GM19438 (cell line): Measurements from ENCODE around the gene NAA40.

Experiments used
- ATAC-seq: cut with Tn5 transposase; IDR thresholded peaks from one replicate; pipeline ENCODE4 v1.9.1; 2021; ENCODE audit warnings: low read depth; ENCODE audit not compliant: unreplicated experiment

NAA40 gene

DNA sequence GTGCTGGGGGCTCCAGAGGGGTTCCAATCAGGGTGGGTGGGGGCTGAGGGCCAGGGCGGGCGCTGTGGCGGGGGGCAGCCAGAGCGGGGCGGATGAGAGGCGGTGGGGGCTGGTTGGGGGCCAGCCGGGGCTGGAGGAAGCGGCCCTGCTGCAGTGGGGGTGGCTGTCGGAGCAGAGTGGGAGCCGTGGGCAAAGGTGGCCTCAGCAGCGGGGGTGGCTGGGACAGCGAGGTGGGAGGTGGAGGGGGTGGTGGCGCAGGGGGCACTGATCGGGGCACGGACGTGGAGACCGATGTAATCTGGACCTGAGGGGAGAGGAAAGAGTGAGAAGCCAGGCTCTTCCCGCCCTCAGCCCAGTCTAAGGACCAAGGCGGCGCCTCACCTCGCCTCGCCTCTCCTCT lies 26.9 kb upstream of the NAA40 start:
- ATAC-seq, result no peak

DNA sequence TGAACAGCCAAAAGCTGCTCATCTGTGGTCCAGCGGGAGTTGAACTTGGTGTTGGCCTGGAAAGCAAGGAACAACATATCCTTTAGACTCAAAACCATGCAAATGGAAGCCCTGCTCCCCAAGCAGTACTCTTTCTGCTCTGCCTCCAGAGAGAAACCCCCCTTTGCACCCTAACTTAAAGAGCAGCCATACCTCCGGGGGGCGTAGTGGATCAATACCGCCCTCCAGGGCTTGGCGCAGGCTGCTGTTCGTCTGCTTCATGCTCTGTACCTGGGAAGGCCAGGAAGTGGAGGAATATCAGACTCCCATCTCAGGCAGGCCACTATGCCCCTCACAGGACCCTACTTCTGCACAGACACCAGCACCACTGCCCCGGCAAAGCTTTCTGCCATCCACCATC lies 26.1 kb upstream of the NAA40 start:
- no peak for ATAC-seq

DNA sequence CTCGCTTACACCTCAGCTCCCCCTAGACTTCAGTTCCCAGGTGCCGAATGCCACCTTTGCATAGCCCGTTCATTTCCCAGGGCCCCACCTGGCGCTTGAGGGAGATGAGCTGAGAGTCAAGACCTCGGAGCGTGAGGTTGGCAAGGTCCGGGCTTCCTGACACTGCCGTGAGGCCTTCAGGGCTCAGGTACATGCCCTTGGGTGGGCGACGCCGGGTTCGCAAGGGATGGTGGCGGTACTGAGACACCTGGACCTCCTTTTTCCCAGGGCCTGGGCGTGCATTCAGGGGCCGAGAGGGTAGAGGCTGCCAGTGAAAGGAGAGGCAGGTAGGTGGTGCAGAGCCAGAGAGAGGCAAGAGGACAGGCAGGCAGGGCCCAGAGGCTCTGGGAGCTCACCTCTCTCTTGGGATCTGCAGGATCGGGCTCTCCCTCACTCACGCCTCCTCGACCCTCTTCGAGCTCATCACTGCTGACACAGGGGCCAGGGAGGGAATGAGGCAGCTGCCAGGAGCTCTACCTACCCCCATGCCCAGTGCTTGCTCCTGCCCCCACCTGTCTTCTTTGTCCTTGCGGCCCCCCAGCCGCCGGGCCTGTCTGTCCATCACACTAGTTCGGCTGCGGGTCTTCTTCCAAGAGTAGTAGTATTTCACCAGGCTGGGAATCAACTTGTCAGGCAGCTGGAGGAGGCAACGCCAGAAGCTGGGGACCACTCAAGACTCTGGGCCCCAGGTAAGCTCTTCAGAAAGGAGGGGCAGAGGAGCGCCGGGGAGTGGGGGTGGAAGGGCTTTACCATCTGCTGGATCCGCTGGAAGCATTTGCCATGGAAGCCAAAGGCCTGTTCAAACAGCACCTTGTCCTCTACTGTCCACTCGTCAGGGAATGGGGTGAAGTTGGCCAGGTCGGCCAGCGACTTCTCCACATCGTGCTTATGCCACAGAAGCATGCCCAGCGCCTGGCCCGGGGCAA lies 24.7 kb upstream of the NAA40 start:
- ATAC-seq, result no peak

DNA sequence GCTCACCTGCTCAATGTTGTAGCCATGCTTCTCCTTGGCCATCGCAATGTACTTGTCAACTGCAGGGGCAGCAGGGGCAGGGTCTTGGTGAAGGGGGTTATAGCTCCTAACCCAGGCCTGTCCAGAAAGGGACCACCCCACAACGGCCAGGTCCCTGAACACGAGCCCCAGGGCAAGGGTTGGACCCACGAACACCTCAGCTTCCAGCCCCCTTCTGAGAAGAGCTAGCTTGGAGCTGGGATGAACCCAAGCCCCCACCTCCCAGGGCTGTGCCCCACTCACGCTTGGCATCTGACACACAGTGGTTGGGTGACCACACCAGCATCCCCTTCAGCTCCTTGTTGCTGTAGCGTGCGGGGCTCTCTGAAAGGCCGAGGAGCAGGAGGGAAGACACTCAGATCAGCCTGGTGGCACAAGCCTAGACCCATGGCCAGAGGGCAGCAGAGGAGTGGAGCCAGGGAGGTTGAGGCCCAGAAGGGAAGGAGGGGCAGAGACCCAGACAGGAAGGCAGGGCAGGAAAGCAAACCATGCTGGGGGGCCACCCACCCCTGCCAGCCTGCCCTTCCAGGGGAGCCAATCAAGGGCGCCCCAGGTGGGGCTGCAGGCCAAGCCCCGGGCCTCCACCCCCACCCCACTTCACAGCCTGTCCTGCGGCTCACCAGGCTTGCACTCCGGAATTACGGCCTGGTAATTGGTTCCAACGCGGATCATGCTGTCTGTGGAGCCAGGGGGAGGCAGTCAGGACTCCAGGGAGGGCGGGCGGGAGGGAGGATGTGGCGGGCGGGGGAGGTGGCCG lies 23.7 kb upstream of the NAA40 start:
- no peak for ATAC-seq

DNA sequence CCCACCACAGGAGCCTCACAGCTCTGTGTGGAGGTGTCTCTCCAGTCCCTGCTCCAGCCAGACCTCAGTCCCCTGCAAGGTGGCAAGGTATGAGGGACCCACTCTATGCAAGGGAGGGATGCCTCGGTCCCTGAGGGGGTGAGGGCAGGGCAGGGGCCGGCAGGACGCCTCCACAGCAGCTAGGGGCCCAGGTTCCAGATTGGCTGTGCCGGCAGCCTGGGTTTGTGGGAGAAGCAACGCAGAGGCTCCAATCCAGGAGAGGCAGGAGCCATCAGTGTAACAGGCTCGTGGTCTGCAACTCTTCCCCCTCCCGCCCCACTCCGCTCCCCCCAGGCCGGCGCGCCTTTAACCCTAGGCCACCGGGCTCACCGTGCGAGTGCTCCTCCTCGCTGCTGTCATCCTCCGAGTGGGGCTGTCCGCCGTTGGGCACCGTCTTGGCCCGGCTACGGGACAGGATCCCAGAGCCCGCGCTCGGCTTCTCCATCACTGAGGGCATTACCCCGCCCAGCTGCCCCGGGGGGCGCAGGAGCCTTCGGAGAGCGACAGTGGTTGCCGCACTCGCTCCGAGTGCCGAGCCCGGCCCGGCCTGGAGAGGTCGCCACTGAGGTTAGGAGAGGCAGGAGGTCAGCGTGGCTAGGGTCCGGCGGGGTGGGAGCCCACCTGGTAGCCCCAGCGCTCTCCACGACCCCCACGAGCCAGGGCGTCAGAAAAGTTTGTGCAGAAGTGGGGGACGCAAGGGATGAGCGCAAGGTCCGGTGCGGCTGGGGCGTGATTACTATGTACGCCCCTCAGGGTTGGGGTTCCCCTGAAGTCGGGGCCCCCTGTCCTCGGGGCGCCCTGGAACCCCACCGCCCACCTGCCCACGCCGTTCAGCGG lies 22.6 kb upstream of the NAA40 start:
- no peak for ATAC-seq

DNA sequence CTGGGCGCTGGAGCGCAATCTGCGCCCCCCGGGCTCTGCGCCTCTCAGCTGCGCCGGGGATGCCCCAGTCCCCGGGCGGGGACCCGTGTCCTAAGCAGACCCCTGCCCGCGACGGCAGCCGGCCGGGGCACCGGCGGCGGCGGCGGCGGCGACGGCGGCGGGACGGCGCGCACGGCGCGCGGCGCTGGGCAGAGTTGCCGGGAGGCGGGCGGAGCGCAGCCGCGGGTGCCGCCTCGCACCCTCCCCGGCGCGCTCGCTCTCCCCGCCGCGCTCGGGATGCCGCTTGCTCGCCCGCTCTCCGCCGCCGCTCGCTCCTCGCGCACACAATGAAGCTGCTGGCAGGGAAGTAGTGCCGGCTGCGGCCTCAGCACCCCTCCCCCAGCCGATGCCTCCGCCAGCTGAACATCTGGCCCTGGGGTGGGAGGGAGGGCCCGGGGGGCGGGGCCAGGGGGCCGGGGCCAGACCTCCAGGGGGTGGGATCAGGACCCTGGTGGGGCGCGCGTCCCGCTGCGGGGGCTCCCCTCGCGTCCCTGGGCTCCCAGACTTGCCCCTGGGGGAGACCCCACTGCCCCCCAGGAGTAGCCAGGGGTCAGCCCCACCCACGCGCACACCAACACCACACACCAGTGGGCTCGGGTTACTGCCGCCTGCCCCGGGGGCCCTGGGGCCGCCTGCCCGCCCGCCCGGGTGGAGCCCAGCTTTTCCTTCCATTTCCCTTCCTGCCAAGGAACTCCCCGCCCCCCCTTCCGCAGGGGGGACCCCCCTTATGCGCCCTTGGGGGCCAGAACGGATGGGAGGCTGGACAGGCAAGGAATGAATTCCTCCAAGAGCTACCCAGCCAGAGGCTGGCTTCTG lies 21.7 kb upstream of the NAA40 start, which contains the start of gene RCOR2:
Gene RCOR2, minus strand, starts transcription at position 328 of the 855 bp plus-strand sequence. CDS start 708 bp downstream, outside the sequence.
- no peak for ATAC-seq

DNA sequence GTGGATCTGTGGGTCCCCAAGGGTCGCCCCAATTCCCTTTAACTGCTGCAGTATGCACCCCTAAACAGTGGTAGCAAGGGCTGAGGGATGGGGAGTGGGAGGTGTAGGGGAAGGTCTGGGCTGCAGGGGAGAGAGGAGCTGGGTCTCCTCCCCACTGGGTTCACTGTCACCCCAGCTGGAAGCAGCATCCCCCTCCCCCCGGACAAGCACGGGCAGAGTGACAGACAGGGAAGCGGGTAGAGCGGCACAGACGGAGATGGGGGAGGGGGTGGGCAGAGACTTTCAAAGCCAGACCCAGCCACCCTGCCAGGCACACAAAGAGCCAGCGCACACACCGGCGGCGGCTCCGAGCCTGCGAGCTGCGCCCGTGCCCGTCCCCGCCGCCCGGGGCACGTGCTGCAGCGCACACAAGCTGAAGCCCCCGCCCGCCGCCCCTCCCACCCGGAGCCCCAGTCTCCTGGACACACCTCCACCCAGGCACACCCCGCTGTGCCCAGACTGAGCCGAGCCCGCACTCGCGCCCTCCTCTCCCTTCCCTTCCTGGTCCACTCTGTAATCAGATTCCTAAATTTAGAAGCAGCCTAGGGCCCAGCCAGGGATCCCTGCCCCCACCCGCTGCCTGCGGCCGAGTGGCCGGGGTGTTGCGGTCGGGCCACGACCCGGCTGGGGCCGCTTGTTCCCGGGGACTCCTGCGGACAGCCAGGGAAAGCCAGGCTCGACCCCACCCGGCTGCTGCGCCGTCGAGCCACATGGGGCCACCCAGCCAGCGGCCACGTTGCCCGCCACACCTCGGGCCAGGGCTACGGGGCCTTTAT lies 20.9 kb upstream of the NAA40 start:
- no peak for ATAC-seq

DNA sequence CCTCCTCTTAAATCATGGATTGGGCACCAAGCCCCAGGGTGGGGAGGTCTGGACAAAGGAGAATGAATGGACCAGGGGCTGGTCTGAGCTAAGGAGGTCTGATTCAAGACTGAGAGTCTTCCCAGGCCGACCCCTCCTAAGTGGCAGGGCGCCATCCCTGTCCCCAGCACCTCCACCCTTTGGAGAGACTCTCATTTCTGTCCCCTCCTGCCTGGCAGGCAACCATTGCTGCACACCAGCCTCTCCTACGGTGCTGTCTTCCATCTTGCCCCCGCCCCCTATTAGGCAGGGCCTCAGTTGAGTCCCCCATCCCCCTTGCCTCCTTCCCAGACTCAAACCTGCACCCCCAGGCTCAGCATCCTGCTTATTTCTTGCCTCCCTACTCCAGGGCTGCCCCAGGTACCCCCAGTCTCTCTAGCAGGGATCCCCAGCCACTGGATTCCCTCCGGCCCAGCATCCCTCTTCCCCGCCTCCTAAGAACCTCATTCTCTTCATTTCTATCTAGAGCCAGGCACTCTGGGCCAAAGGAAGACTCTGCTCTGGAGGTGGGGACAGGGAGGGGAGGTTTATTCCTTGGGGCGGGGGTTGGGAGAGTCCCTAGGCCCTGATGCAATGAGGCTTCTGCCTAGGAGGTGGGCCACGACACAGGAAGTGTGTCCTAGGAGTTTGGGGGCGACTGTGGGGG lies 20.2 kb upstream of the NAA40 start:
- no peak for ATAC-seq

DNA sequence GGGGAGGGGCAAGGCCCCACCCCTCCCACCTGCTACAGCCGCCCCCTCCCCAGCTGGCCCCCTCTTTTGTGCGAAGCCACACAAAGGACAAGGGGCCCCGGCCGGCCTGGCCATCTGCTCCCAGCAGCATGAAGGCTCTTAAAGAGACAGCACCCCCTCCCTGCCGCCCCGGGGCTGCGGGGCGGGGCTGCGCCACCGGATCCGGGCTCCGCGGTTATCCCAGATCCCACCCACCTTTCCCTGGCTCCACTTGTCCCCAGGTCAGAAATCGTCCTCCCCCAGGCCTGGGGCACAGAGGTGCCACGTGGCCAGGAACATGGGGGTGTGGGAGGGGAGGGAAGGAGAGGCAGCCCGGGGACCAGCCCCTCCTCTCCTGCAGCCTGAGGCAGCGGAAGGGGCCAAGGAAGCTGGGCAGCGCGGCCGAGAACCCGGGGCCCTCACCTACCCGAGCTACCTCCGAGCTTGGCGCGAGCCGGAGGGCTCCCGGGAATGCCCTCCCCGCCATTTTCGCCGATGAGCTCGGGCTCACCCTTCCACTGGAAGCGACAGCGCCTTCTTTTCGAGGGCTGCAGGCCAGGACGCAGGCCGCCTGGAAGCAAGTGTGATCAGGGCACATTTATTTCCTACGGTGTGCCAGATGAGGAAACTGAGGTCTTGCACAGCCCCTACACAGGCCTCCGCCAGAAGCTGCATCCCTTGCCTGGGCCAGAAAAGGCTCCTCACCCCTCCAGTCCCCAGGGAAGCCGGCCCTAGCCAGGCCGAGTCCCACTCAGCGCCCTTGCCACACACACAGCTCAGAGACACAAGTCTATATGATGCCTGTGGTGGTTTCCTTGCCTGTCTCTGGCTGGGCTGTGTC lies 19.3 kb upstream of the NAA40 start:
- ATAC-seq, result no peak

DNA sequence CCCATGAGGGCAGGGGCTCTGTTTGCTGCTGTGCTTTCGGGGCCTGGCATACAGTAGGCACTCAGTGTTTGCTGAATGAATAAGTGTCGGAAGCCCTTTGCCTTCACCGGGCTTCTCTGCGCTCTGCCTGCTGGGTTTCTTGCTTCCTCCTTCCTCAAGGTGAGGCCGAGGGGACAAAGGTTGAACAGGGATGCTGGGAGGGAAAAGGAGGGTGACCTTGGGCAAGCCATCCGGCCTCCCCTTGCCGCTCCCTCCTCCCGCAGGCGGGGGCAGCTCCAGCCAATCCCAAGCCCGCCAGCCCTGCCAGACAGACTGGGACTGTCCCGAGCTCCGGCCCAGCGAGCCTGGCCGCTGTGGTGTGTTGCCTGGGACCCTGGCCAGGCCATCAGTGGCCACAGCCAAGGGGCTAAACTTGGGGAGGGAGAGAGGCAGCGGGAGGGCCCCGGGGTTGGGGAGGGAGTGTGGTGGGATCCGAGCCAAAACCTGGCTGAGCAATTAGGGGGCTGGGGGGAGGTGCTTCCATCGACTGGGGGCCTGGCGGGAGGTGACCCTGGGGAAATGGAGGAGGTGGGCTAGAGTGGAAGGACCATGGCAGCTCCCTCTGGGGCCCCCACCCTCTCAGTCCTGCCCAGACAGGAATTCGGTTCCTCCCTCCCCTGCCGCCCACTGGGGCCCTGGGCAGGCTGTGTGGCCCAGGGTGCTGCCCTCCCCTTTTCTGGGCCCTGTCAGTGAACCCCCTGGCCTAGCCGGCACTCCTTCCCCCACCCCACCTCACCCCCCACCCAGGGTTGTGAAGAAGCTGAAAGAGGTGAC lies 18.5 kb upstream of the NAA40 start:
- ATAC-seq, result no peak

DNA sequence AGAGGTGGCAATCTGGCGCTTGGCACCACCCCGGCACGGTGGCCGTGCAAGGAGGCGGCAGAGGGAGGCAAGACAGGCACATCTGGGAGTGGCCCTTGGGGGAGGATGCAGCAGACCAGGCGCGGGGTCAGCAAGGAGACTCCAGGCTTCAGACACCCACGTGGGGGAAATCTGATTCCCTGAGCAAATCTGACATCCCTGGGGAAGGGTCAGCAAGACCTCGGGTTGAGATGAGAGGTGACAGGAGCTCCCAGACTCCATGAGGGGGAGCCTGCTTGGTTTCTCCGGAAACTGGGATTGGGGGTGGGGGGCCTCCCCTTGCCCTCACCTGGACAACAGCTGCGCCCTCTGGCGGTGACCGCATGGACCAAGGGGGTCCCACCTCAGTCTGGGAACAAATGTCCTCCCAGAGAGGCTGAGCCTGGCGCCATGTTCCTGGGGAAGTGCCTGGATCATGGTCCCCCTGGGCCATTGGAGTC lies 17.8 kb upstream of the NAA40 start:
- no peak for ATAC-seq

DNA sequence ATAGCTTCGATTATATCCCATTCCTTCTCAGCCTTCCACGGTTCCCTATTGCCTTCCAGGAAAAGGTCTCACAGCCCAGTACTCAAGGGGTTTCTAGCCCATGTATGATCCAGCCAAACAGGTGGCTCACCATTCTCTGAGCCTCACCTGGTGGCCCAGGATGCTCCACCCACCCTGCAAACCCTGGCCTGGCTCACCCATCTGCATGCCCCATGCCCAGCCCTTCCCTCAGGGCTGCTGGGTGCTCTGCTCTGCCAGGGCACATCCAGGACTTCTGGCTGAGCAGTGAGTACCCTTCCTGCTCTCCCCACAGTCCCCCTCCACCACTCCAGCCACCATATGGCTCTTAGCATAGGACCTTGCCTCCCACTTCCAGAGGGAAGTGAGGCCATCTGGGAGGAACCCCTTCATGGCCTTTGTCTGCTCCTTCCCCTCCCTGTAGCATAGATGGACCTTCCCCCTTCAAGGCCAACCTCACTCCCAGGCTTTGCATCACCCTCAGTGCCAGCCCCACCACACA lies 16.1 kb upstream of the NAA40 start:
- ATAC-seq, result no peak

DNA sequence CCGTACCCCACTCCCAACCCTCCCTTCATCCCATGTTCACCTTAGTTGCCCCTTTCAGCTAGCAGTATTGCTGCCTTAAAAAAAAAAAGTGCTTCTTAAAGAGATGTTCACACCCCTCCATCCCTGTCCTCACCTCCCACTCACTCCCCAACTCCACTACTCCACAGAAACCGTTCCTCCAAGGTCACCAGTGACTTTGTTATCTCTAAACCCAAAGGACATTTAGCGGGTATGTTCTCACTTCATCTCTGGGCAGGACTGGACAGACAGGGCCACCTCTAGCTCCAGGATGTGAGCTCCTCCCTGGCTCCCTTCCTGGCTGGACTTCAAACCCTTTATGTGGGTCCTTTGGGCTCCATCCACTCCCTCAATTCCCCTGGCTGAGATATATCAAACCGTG lies 15.5 kb upstream of the NAA40 start:
- no peak for ATAC-seq

DNA sequence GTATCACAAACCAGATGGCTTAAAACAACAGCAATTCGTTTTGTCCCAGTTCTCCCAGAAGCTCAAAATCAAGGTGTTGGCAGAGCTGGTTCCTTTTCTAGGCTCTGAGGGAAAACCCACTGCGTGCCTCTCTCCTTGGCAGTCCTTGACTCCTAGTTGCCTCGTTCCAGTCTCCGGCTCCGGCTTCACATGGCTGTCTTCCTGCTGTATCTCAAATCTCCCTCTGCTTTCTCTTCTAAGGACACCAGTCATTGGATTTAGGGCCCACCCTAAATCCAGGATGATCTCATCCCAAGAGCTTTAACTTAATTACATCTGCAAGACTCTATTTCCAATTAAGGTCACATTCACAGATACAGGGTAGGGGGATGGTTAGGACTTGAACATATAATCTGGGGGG lies 9.2 kb upstream of the NAA40 start:
- ATAC-seq, result no peak

DNA sequence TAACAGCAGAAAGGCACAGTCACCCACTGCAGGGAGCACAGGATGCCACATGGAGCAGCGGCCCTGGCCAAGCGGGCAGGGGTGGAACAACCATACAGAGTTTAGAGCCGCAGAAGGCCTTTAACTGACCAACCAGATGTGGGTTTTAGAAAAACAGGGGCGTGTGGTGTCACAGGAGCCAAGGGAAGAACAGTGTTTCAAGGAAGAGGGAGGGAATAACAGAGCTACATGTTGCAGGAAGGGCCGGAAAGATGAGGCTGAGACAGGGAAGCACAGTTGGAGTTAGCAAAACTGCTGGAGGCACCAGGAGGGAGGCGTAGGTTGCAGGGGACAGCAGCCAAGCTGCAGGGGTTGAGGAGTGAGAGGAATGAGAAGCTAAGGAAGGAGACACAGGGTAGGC lies 7.8 kb upstream of the NAA40 start:
- ATAC-seq, result no peak

DNA sequence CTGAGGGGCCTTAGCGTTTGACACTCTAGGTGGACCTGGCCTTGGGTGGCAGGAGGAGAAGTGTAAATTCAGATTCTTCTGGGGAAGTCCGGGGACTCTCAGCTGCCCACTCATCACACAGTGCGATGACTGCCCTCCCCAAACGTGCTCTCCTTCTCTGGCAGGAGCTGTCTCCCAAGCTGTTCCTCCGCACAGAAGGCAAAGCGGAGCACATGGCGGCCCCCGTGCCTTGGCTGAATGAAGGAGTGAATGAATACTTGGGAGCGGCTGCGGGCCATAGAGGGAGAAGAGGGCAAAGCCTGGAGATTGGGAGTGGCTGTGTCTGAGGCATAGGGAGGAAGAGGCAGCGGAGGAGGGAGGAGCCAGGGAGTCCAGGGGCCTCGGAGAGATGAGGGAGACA lies 6.9 kb upstream of the NAA40 start:
- ATAC-seq, result no peak
